ENCODE measurements around the gene TMEM35B.

- TF ChIP-seq GATA2 (IDR thresholded peaks at IDR 0.05; ENCODE audit: low read depth, low read length): no peak
- no peak for TF ChIP-seq GATA3 (IDR thresholded peaks at IDR 0.05; ENCODE audit: low read depth, low read length)
Measured at GRCh38 chr1:34946211-34946610, 38.9 kb downstream of the TMEM35B start.
